H1 (cell line): ENCODE measurements around the gene CAPZB. TPM values are rescaled to one million over a fixed set of nuclear protein-coding genes. Genes with fewer than 3 reads are reported as not detected.

Experiments
- CTCF ChIA-PET: fragments of 300-600 bp; sonication (Branson Sonifier 250); formaldehyde crosslinking; loops from one replicate; lab custom pipeline; 2021; ENCODE audit not compliant: partially characterized antibody; lab: Charles Lee
- POLR2A ChIA-PET: fragments of 300-600 bp; sonication (Branson Sonifier 250); formaldehyde crosslinking; loops from one replicate; lab custom pipeline; 2021; ENCODE audit warnings: inconsistent platforms; ENCODE audit not compliant: partially characterized antibody; lab: Charles Lee
- DNase-seq, 2 experiments: peaks; one replicate each; pipeline versions ENCODE4 v3.0.0 to v3.0.0-alpha.2; 2010 to 2022; ENCODE audit warnings: low spot score in 2 of 2, low read depth in 1 of 2, mixed read lengths in 1 of 2
- FAIRE-seq: peaks from 2 replicates; lab custom pipeline; 2011; peaks lifted over from hg19 to GRCh38; lab: Jason Lieb, UNC
- H2AFZ ChIP-seq: 2 replicates; pipeline ENCODE4 v1.8.1; 2012; ENCODE audit warnings: low read length, inconsistent platforms
- H2AK5ac ChIP-seq: 2 replicates; pipeline ENCODE4 v1.6.1; 2013; ENCODE audit warnings: low read depth, low read length
- H2BK120ac ChIP-seq: replicated peaks from 2 replicates; pipeline ENCODE3; 2013; ENCODE audit warnings: low read depth, low read length, inconsistent platforms
- H2BK12ac ChIP-seq: 2 replicates; pipeline ENCODE4 v1.6.1; 2013; ENCODE audit warnings: low read depth, low read length
- H2BK15ac ChIP-seq: 2 replicates; pipeline ENCODE4 v1.6.1; 2013; ENCODE audit warnings: low read length
- H2BK20ac ChIP-seq: 2 replicates; pipeline ENCODE4 v1.6.1; 2013; ENCODE audit warnings: low read length
- H2BK5ac ChIP-seq: 2 replicates; pipeline ENCODE4 v1.6.1; 2013; ENCODE audit warnings: low read depth, low read length
- H3K14ac ChIP-seq: 2 replicates; pipeline ENCODE4 v1.6.1; 2013; ENCODE audit warnings: inconsistent platforms; ENCODE audit not compliant: insufficient read length
- H3K18ac ChIP-seq: 2 replicates; pipeline ENCODE4 v1.6.1; 2013; ENCODE audit warnings: low read length; ENCODE audit errors: extremely low read depth
- H3K23ac ChIP-seq: 2 replicates; pipeline ENCODE4 v1.6.1; 2013; ENCODE audit warnings: inconsistent platforms; ENCODE audit not compliant: insufficient read length
- H3K23me2 ChIP-seq: 2 replicates; pipeline ENCODE4 v1.6.1; 2013; ENCODE audit warnings: low read depth, low read length
- H3K27ac ChIP-seq: 2 replicates; pipeline ENCODE4 v1.6.1; 2011; ENCODE audit warnings: low read depth, low read length, inconsistent platforms
- H3K27me3 ChIP-seq, 4 experiments: replicated peaks in 1 of 4; 1 replicate in 1 of 4; 2 replicates in 3 of 4; pipeline versions ENCODE4 v1.6.1 to v1.8.1; 2011 to 2013; ENCODE audit warnings: low read length in 3 of 4, mild to moderate bottlenecking in 3 of 4, inconsistent platforms in 2 of 4, mixed read lengths in 2 of 4, moderate library complexity in 1 of 4; ENCODE audit not compliant: control insufficient read depth in 3 of 4, insufficient read depth in 3 of 4; ENCODE audit errors: extremely low read depth in 1 of 4
- H3K36me3 ChIP-seq, 4 experiments: 2 replicates each; pipeline versions ENCODE4 v1.6.1 to v1.8.1; 2011 to 2013; ENCODE audit warnings: mild to moderate bottlenecking in 4 of 4, low read length in 3 of 4, moderate library complexity in 2 of 4, control low read depth in 1 of 4, inconsistent platforms in 1 of 4; ENCODE audit not compliant: insufficient read depth in 4 of 4, control insufficient read depth in 2 of 4
- H3K4ac ChIP-seq: replicated peaks from 2 replicates; pipeline ENCODE3; 2013; ENCODE audit warnings: low read length, low read depth, mixed read lengths, inconsistent platforms; ENCODE audit not compliant: insufficient read length
- H3K4me1 ChIP-seq, 4 experiments: replicated peaks in 1 of 4; 1 replicate in 1 of 4; 2 replicates in 3 of 4; pipeline versions ENCODE4 v1.6.1 to v1.8.1; 2011 to 2013; ENCODE audit warnings: low read length in 3 of 4, inconsistent platforms in 2 of 4, mixed read lengths in 1 of 4; ENCODE audit not compliant: insufficient read depth in 4 of 4, control insufficient read depth in 3 of 4
- H3K4me2 ChIP-seq, 2 experiments: 2 replicates each; pipeline versions ENCODE4 v1.6.1 to v1.8.1; 2011 to 2013; ENCODE audit warnings: low read depth in 2 of 2, low read length in 2 of 2, control low read depth in 1 of 2, inconsistent platforms in 1 of 2, mild to moderate bottlenecking in 1 of 2; ENCODE audit not compliant: insufficient read depth in 1 of 2
- H3K4me3 ChIP-seq, 4 experiments: fragments of 200-600, 300-600 bp in 1 of 4; sonication (generic), shearing (Covaris generic), sonication (Bioruptor Twin) in 1 of 4; 2 replicates each; pipeline versions ENCODE4 v1.5.1 to v1.8.1; 2011 to 2016; ENCODE audit warnings: low read length in 4 of 4, low read depth in 3 of 4, control low read depth in 2 of 4, inconsistent platforms in 2 of 4, mild to moderate bottlenecking in 2 of 4, mixed read lengths in 1 of 4, moderate library complexity in 1 of 4; ENCODE audit not compliant: insufficient read depth in 2 of 4; ENCODE audit errors: extremely low read depth in 1 of 4
- H3K56ac ChIP-seq: replicated peaks from 2 replicates; pipeline ENCODE3; 2013; ENCODE audit warnings: low read depth, mild to moderate bottlenecking, mixed read lengths, low read length, inconsistent platforms; ENCODE audit not compliant: insufficient read length
- H3K79me1 ChIP-seq: 2 replicates; pipeline ENCODE4 v1.6.1; 2013; ENCODE audit warnings: low read depth, low read length, control low read depth
- H3K79me2 ChIP-seq, 2 experiments: 2 replicates each; pipeline versions ENCODE4 v1.6.1 to v1.8.1; 2012 to 2013; ENCODE audit warnings: low read length in 2 of 2, mild to moderate bottlenecking in 2 of 2, inconsistent platforms in 1 of 2; ENCODE audit not compliant: insufficient read depth in 2 of 2, control insufficient read depth in 1 of 2
- H3K9ac ChIP-seq, 4 experiments: replicated peaks in 1 of 4; 1 replicate in 1 of 4; 2 replicates in 3 of 4; pipeline versions ENCODE4 v1.6.1 to v1.8.1; 2011 to 2013; ENCODE audit warnings: low read depth in 3 of 4, low read length in 3 of 4, control low read depth in 2 of 4, mild to moderate bottlenecking in 2 of 4, moderate library complexity in 2 of 4, inconsistent platforms in 1 of 4; ENCODE audit errors: extremely low read depth in 1 of 4
- H3K9me3 ChIP-seq, 2 experiments: 2 replicates each; pipeline versions ENCODE4 v1.6.1 to v1.8.1; 2012 to 2013; ENCODE audit warnings: mild to moderate bottlenecking in 2 of 2, moderate library complexity in 2 of 2, control low read depth in 1 of 2, inconsistent platforms in 1 of 2, low read depth in 1 of 2, low read length in 1 of 2, mixed read lengths in 1 of 2; ENCODE audit not compliant: insufficient read depth in 2 of 2
- H4K20me1 ChIP-seq, 2 experiments: replicated peaks in 1 of 2; 2 replicates each; pipeline versions ENCODE3 to v1.8.1; 2011 to 2013; ENCODE audit warnings: inconsistent platforms in 2 of 2, low read length in 2 of 2, mild to moderate bottlenecking in 1 of 2; ENCODE audit not compliant: insufficient read depth in 2 of 2, control insufficient read depth in 1 of 2
- H4K5ac ChIP-seq: 2 replicates; pipeline ENCODE4 v1.6.1; 2013; ENCODE audit warnings: low read length, low read depth, mixed read lengths, inconsistent platforms; ENCODE audit not compliant: insufficient read length
- H4K8ac ChIP-seq: 2 replicates; pipeline ENCODE4 v1.8.0; 2013; ENCODE audit warnings: mild to moderate bottlenecking, moderate library complexity, low read length, inconsistent platforms; ENCODE audit not compliant: insufficient read depth; ENCODE audit errors: extremely low read depth
- H4K91ac ChIP-seq: replicated peaks from 2 replicates; pipeline ENCODE3; 2013; ENCODE audit warnings: low read length, mixed read lengths, inconsistent platforms; ENCODE audit not compliant: insufficient read length
- NANOG ChIP-seq: IDR thresholded peaks from 2 replicates; pipeline ENCODE4 v1.6.1; 2011; ENCODE audit warnings: low read length, low read depth, mild to moderate bottlenecking, inconsistent platforms; ENCODE audit not compliant: insufficient read depth, poor library complexity, severe bottlenecking
- RBBP5 ChIP-seq: IDR thresholded peaks from 2 replicates; pipeline ENCODE4 v1.7.1; 2012; ENCODE audit warnings: low read depth, mild to moderate bottlenecking, inconsistent platforms, low read length, moderate library complexity, borderline replicate concordance
- TAF7 ChIP-seq: optimal IDR thresholded peaks from 2 replicates; pipeline ENCODE3; 2011; ENCODE audit warnings: low read depth, mild to moderate bottlenecking, inconsistent platforms, low read length, moderate library complexity, borderline replicate concordance
- TEAD4 ChIP-seq: IDR thresholded peaks from 2 replicates; pipeline ENCODE4 v1.6.1; 2012; ENCODE audit warnings: low read depth, low read length, inconsistent platforms, mixed read lengths
- WGBS, 2 experiments: shearing (Covaris generic) in 1 of 2; methylation state at CpG; one replicate each; pipeline versions ENCODE4 v1.1.6 to v1.1.7; 2013 to 2015; ENCODE audit warnings: low lambda C conversion rate in 2 of 2, mixed read lengths in 2 of 2, inconsistent platforms in 1 of 2, low coverage in 1 of 2, missing lambda C conversion rate in 1 of 2; ENCODE audit not compliant: insufficient replicate concordance in 2 of 2, insufficient coverage in 1 of 2, insufficient read length in 1 of 2; ENCODE audit errors: extremely low coverage in 1 of 2, missing lambda C conversion rate in 1 of 2; 5-methylcytosine and 5-hydroxymethylcytosine counted together
- polyA plus RNA-seq, 7 experiments: library from polyadenylated mRNA; depleted of rRNA in 3 of 7; stranded (reverse) in 5 of 7; unstranded in 2 of 7; fragments of >200 nt in 5 of 7; fragments of 200-250 nt in 2 of 7; gene quantifications; 1 replicate in 5 of 7; 2 replicates in 1 of 7; 4 replicates in 1 of 7; pipeline versions ENCODE4 v1.2.1 to v1.2.3, GENCODE V29; 2011 to 2013; ENCODE audit warnings: missing spikeins in 2 of 7, mixed read lengths in 2 of 7
- total RNA-seq: library from RNA; stranded (reverse); fragmentation: NEBNext Ultra II Directional; extraction: Animal tissue kit (Norgen Biotek cat#: 25700); gene quantifications from 2 replicates; pipeline ENCODE4 v1.2.1, GENCODE V29; 2021
- TF ChIP-seq, protein P1 (sequence below), 3 experiments: IDR thresholded peaks; 1 replicate in 2 of 3; 2 replicates in 1 of 3; pipeline versions ENCODE4 v1.5.1 to v1.6.1; 2011; ENCODE audit warnings: low read length in 3 of 3, mild to moderate bottlenecking in 3 of 3, inconsistent platforms in 2 of 3, low read depth in 1 of 3, moderate library complexity in 1 of 3; ENCODE audit not compliant: insufficient read depth in 1 of 3; ENCODE audit errors: control extremely low read depth in 1 of 3

CAPZB gene
- total and polyA plus RNA-seq, 2 of the 8 experiments (the other 6 are each of a cell fraction or from before 2014, with no cell fraction given) = 162 to 371 TPM

DNA sequence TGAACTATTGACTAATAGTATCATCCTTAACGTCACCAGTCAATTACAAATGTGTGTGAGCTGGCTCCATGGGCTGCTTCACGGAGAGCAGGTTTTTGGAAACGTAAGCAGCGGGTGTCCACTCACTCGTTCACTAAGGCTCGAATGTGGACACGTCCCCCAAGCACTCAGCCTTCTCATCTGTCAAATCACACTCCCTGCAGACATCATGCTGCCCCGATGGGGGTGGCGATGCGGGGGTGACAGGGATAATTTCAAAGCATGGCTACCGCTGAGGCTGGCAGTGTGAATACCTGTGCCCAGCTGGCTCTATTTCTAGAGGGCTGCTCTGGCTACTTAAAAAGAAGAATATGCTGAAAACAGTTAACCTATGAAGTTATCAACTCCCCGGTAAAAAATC is 71.3 kb downstream of the CAPZB start:
- H3K9ac ChIP-seq = no peak overlapping the region
- TF ChIP-seq TEAD4 (no peak), TAF7 (no peak), RBBP5 (no peak), NANOG (no peak)
- TF ChIP-seq, protein P1, sequence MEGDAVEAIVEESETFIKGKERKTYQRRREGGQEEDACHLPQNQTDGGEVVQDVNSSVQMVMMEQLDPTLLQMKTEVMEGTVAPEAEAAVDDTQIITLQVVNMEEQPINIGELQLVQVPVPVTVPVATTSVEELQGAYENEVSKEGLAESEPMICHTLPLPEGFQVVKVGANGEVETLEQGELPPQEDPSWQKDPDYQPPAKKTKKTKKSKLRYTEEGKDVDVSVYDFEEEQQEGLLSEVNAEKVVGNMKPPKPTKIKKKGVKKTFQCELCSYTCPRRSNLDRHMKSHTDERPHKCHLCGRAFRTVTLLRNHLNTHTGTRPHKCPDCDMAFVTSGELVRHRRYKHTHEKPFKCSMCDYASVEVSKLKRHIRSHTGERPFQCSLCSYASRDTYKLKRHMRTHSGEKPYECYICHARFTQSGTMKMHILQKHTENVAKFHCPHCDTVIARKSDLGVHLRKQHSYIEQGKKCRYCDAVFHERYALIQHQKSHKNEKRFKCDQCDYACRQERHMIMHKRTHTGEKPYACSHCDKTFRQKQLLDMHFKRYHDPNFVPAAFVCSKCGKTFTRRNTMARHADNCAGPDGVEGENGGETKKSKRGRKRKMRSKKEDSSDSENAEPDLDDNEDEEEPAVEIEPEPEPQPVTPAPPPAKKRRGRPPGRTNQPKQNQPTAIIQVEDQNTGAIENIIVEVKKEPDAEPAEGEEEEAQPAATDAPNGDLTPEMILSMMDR (IDR thresholded peaks at IDR 0.05; ENCODE audit: control extremely low read depth in 1 of 3, insufficient read depth in 1 of 3, low read depth in 1 of 3, low read length in 3 of 3) = no peak
- H3K36me3 ChIP-seq = peaks cover 0 to 16% (median 2%) of the 10 kb centered on the region in 4 experiments; a peak in 5 of 8 replicates
- no peak overlapping the region for H3K4ac ChIP-seq
- H2BK12ac ChIP-seq = no peak overlapping the region
- ChIA-PET CTCF (interaction anchor here (0.6 to 2.8 kb wide), 12 partner anchors 9 to 463 kb away, joined by 3 to 12 read pairs (median 4); no protein-coding TSS in a partner anchor), POLR2A (interaction anchor here (0.6 kb wide), 1 partner anchor 10 kb away, joined by 3 read pairs; no protein-coding TSS in a partner anchor)
- peaks cover 21% of the 10 kb centered on the region for H3K79me1 ChIP-seq
- H3K23me2 ChIP-seq = no peaks in the 10 kb centered on the region
- H3K79me2 ChIP-seq = peaks cover 6 to 81% of the 10 kb centered on the region in 2 experiments; a peak in 3 of 4 replicates
- no peak overlapping the region for H3K4me2 ChIP-seq
- no peak overlapping the region for H4K91ac ChIP-seq
- 91% methylated on average over 12 of the region's 12 CpGs; no CpG with 5 or more reads in 1 of the 2 experiments for WGBS, 2 experiments
- no peak overlapping the region for H3K4me3 ChIP-seq
- H2AK5ac ChIP-seq = no peak overlapping the region
- no peak overlapping the region for H2BK20ac ChIP-seq
- no peaks in the 10 kb centered on the region for H3K27me3 ChIP-seq
- no peak overlapping the region for H2BK5ac ChIP-seq
- no peak overlapping the region for H3K14ac ChIP-seq
- DNase-seq = no peak
- peaks cover 12 to 30% of the 10 kb centered on the region in 2 experiments for H4K20me1 ChIP-seq
- H3K9me3 ChIP-seq = no peaks in the 10 kb centered on the region
- H3K18ac ChIP-seq = no peak overlapping the region
- H4K8ac ChIP-seq = no peak overlapping the region
- FAIRE-seq = no peak
- no peak overlapping the region for H2AFZ ChIP-seq
- peaks cover 0 to 5% (median 2%) of the 10 kb centered on the region in 4 experiments; a peak in 1 of 7 replicates for H3K4me1 ChIP-seq
- H3K56ac ChIP-seq = no peak overlapping the region
- H2BK15ac ChIP-seq = no peak overlapping the region
- no peak overlapping the region for H3K23ac ChIP-seq
- H4K5ac ChIP-seq = no peak overlapping the region
- H2BK120ac ChIP-seq = no peak overlapping the region
- no peak overlapping the region for H3K27ac ChIP-seq
